ENCODE results near the gene CTU2.

- no peak for TF ChIP-seq REST (IDR thresholded peaks at IDR 0.05; ENCODE audit: borderline replicate concordance)
- TF ChIP-seq POLR2AphosphoS5 (IDR thresholded peaks at IDR 0.05) = no peak
- no peak for TF ChIP-seq SMC3 (conservative IDR thresholded peaks at IDR 0.05; ENCODE audit: poor library complexity)
- no peak for TF ChIP-seq EZH2 (IDR thresholded peaks at IDR 0.05; ENCODE audit: borderline replicate concordance, insufficient read depth, low read length, poor library complexity, severe bottlenecking)
- TF ChIP-seq CTCF (IDR thresholded peaks at IDR 0.05; ENCODE audit: poor library complexity, severe bottlenecking) = no peak
These were observed 29.6 kb upstream of the CTU2 start for GRCh38 chr16:88676502-88677242.

All from neural cell (in vitro differentiated cells).